GM23338 (cell line): Measurements from ENCODE around the gene STIL.

Experiments used
- EZH2 ChIP-seq: fragments of 200-600 bp; sonication (generic); IDR thresholded peaks from one replicate; pipeline ENCODE4 v1.8.0; 2017; ENCODE audit warnings: antibody characterized with exemption, mild to moderate bottlenecking, low read depth; ENCODE audit not compliant: unreplicated experiment
- EZH2phosphoT487 ChIP-seq: fragments of 200-600 bp; sonication (generic); IDR thresholded peaks from one replicate; pipeline ENCODE4 v1.8.1; 2018; ENCODE audit warnings: antibody characterized with exemption; ENCODE audit not compliant: unreplicated experiment
- NANOG ChIP-seq: IDR thresholded peaks from 2 replicates; pipeline ENCODE4 v1.6.1; 2016; ENCODE audit warnings: antibody characterized with exemption, borderline replicate concordance
- POLR2AphosphoS5 ChIP-seq: IDR thresholded peaks from 2 replicates; pipeline ENCODE4 v1.6.1; 2016; ENCODE audit warnings: antibody characterized with exemption, low read depth
- TF ChIP-seq, protein P1 (sequence below): IDR thresholded peaks from one replicate; pipeline ENCODE4 v1.6.1; 2018; ENCODE audit warnings: antibody characterized with exemption; ENCODE audit not compliant: unreplicated experiment
- TF ChIP-seq, protein P2 (sequence below), 2 experiments: fragments of 200-600 bp in 1 of 2; sonication (generic) in 1 of 2; conservative IDR thresholded peaks; 2 replicates each; pipeline versions ENCODE4 v1.5.1 to v1.6.1; 2016 to 2017; ENCODE audit warnings: antibody characterized with exemption in 2 of 2, low read depth in 2 of 2, mild to moderate bottlenecking in 2 of 2, moderate library complexity in 1 of 2

DNA sequence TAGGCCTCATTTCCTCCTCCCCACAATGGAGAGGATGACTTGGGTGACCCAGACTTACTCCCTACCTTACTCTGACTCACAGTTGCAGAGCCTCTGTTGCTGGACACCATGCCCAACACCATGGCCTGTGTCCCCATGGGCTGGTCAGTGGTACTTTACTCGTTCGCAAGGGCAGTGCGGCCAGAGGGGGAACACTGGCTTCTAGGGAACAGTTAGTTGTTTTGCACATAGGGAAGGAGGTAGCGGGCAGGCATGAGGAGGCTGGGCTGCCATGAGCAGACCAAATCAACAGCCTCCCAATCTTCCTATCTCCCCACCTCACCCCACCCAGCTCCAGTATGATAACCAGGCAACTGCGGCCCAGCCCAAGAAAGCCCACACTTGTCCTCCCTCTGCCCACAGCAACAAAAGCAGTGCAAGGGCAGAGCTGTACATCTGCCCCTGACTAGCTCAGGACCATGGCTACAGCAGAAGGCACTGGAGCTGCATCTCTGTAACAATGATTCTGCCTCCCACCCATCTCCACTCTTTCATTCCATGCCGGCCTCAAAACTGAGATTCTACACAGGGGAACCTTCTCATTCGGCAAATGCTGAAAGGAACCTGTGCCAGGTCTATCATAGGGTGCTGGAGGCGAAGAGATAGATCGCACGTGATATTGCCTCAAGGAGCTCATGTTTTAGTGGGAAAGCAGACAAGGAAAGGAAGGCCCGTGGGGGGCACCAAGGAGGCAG is 100.5 kb downstream of the STIL start:
- TF ChIP-seq, protein P1, sequence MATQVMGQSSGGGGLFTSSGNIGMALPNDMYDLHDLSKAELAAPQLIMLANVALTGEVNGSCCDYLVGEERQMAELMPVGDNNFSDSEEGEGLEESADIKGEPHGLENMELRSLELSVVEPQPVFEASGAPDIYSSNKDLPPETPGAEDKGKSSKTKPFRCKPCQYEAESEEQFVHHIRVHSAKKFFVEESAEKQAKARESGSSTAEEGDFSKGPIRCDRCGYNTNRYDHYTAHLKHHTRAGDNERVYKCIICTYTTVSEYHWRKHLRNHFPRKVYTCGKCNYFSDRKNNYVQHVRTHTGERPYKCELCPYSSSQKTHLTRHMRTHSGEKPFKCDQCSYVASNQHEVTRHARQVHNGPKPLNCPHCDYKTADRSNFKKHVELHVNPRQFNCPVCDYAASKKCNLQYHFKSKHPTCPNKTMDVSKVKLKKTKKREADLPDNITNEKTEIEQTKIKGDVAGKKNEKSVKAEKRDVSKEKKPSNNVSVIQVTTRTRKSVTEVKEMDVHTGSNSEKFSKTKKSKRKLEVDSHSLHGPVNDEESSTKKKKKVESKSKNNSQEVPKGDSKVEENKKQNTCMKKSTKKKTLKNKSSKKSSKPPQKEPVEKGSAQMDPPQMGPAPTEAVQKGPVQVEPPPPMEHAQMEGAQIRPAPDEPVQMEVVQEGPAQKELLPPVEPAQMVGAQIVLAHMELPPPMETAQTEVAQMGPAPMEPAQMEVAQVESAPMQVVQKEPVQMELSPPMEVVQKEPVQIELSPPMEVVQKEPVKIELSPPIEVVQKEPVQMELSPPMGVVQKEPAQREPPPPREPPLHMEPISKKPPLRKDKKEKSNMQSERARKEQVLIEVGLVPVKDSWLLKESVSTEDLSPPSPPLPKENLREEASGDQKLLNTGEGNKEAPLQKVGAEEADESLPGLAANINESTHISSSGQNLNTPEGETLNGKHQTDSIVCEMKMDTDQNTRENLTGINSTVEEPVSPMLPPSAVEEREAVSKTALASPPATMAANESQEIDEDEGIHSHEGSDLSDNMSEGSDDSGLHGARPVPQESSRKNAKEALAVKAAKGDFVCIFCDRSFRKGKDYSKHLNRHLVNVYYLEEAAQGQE: no peak
- TF ChIP-seq POLR2AphosphoS5 (no peak), EZH2phosphoT487 (no peak), EZH2 (no peak), NANOG (no peak)
- TF ChIP-seq, protein P2, sequence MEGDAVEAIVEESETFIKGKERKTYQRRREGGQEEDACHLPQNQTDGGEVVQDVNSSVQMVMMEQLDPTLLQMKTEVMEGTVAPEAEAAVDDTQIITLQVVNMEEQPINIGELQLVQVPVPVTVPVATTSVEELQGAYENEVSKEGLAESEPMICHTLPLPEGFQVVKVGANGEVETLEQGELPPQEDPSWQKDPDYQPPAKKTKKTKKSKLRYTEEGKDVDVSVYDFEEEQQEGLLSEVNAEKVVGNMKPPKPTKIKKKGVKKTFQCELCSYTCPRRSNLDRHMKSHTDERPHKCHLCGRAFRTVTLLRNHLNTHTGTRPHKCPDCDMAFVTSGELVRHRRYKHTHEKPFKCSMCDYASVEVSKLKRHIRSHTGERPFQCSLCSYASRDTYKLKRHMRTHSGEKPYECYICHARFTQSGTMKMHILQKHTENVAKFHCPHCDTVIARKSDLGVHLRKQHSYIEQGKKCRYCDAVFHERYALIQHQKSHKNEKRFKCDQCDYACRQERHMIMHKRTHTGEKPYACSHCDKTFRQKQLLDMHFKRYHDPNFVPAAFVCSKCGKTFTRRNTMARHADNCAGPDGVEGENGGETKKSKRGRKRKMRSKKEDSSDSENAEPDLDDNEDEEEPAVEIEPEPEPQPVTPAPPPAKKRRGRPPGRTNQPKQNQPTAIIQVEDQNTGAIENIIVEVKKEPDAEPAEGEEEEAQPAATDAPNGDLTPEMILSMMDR (conservative IDR thresholded peaks at IDR 0.05; ENCODE audit: low read depth in 2 of 2): no peak
